Measurements from ENCODE around the gene SLC35F1.

Gene SLC35F1

DNA sequence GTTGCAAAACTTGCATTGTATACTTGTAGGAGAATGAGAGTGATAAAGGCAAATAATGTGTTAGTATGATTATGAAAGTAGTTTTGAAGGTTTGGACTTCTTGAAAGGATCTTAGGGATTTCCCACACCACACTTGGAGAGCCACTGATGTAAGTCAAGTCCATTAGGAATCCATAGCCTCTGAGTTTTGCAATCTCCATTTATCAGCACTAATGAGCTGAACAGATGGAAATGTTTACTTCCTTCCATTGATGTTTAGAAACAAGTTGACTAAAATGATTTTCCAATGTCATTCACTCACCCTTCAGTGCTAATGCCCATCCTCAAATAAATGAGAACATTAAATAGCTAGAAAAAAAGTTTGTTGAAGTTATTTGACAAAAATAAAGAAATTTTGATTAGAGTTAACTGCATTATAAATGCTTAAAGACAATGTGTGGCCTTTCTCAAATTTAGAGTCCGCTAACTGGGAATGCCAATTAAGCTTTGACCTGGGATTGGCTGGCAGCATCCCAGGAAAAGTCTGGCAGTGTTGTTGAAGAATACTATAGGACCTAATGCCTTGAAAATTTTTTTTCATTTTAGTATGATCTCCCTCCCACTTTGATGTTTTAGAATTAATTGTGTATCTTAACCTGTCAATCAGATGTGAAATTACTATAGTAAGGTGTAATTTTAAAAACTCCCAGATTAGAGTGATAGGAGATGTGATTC, 68.0 kb downstream of the SLC35F1 start:
- H3K27me3 ChIP-seq (ENCODE audit: insufficient read depth, low read length): no peaks in the 10 kb centered on the region
- H4K20me1 ChIP-seq (ENCODE audit: insufficient read depth, low read length): no peaks in the 10 kb centered on the region
- no peak overlapping the region for H3K4me2 ChIP-seq (ENCODE audit: low read length)
- no peaks in the 10 kb centered on the region for H3F3A ChIP-seq (ENCODE audit: insufficient read depth, low read length)
- no peaks in the 10 kb centered on the region for H3K79me2 ChIP-seq (ENCODE audit: insufficient read depth, low read length)
- H3K9me2 ChIP-seq (ENCODE audit: low read depth, low read length): no peaks in the 10 kb centered on the region
- H3K9ac ChIP-seq (ENCODE audit: low read length): no peak overlapping the region
- no peak overlapping the region for H3K27ac ChIP-seq (ENCODE audit: low read depth, low read length, poor library complexity, severe bottlenecking)
- no peak overlapping the region for H3K4me3 ChIP-seq (ENCODE audit: low read depth, low read length, poor library complexity, severe bottlenecking)
- no peaks in the 10 kb centered on the region for H3K36me3 ChIP-seq (ENCODE audit: insufficient read depth, low read length)
- H2AFZ ChIP-seq (ENCODE audit: low read length): no peak overlapping the region
- H3K4me1 ChIP-seq (ENCODE audit: insufficient read depth, low read length, severe bottlenecking): no peaks in the 10 kb centered on the region
- TF ChIP-seq, protein P1, sequence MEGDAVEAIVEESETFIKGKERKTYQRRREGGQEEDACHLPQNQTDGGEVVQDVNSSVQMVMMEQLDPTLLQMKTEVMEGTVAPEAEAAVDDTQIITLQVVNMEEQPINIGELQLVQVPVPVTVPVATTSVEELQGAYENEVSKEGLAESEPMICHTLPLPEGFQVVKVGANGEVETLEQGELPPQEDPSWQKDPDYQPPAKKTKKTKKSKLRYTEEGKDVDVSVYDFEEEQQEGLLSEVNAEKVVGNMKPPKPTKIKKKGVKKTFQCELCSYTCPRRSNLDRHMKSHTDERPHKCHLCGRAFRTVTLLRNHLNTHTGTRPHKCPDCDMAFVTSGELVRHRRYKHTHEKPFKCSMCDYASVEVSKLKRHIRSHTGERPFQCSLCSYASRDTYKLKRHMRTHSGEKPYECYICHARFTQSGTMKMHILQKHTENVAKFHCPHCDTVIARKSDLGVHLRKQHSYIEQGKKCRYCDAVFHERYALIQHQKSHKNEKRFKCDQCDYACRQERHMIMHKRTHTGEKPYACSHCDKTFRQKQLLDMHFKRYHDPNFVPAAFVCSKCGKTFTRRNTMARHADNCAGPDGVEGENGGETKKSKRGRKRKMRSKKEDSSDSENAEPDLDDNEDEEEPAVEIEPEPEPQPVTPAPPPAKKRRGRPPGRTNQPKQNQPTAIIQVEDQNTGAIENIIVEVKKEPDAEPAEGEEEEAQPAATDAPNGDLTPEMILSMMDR (IDR thresholded peaks at IDR 0.05; ENCODE audit: low read length): no peak
- TF ChIP-seq EZH2 (IDR thresholded peaks at IDR 0.05; ENCODE audit: borderline replicate concordance, low read length): no peak
- no peaks in the 10 kb centered on the region for H3K9me3 ChIP-seq (ENCODE audit: low read length)

DNA sequence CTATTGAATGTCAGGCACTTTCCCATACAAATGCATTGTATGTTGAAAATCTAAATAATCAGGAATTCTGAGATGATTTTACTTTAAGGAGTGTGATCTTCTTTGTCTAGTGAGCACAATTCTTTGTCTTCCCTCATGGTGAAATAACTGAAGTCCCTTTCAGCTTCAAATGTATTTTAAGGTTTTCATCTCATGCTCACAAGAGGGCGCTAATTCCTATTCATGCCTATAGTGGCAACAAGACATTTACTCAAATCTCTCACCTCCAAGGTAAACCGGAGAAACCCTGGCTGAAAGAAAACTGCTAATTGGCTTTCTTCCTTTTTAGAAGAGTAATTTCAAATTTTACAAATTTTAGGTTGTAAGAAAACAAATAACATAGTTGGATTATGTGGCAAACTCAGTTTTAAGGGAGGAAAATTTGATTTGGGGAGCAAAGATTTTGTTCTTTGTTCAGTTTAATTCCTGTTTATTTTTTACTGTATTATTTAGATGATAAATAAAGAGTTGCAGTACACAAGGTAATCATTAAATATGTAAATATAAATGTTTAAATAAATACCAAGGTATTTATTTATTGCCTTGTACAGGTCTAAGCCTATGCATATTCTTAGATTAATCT, 69.1 kb downstream of the SLC35F1 start:
- Histone ChIP-seq H3K27ac (ENCODE audit: low read depth, low read length, poor library complexity, severe bottlenecking) (no peak overlapping the region), H3K4me3 (ENCODE audit: low read depth, low read length, poor library complexity, severe bottlenecking) (no peak overlapping the region), H3K36me3 (ENCODE audit: insufficient read depth, low read length) (no peaks in the 10 kb centered on the region)

DNA sequence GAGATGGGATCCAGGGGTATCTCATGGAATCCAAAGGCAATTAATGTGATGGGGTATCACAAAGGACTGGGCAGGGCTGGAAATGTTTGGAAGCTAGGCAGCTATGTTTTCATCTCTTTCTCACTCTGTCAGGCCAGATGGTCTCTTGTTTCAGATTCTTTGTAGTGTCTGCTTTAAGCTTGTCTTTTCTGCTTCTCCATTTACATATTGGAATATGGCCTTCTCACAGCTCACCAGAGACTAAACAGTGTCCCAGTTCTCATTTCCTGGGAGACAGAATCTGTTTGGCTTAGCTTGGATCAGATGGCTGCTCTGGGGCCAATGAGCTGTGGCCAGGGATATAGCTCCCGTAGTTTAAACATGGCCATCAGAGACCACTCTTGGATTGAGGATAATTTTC, 78.9 kb downstream of the SLC35F1 start:
- Histone ChIP-seq H3K9me3 (ENCODE audit: low read length) (no peaks in the 10 kb centered on the region), H4K20me1 (ENCODE audit: insufficient read depth, low read length) (no peaks in the 10 kb centered on the region), H3K79me2 (ENCODE audit: insufficient read depth, low read length) (no peaks in the 10 kb centered on the region), H3K4me1 (ENCODE audit: insufficient read depth, low read length, severe bottlenecking) (no peaks in the 10 kb centered on the region), H3K9ac (ENCODE audit: low read length) (no peak overlapping the region), H3K4me2 (ENCODE audit: low read length) (no peak overlapping the region), H2AFZ (ENCODE audit: low read length) (no peak overlapping the region), H3K27me3 (ENCODE audit: insufficient read depth, low read length) (no peaks in the 10 kb centered on the region), H3K9me2 (ENCODE audit: low read depth, low read length) (no peaks in the 10 kb centered on the region), H3K36me3 (ENCODE audit: insufficient read depth, low read length) (no peaks in the 10 kb centered on the region), H3F3A (ENCODE audit: insufficient read depth, low read length) (no peaks in the 10 kb centered on the region), H3K27ac (ENCODE audit: low read depth, low read length, poor library complexity, severe bottlenecking) (no peak overlapping the region), H3K4me3 (ENCODE audit: low read depth, low read length, poor library complexity, severe bottlenecking) (no peak overlapping the region)
- TF ChIP-seq, protein P1 (IDR thresholded peaks at IDR 0.05; ENCODE audit: low read length): no peak
- no peak for TF ChIP-seq EZH2 (IDR thresholded peaks at IDR 0.05; ENCODE audit: borderline replicate concordance, low read length)

More for the DNA sequence above, 69.1 kb downstream of the SLC35F1 start:
- no peaks in the 10 kb centered on the region for H3F3A ChIP-seq (ENCODE audit: insufficient read depth, low read length)
- no peak overlapping the region for H3K9ac ChIP-seq (ENCODE audit: low read length)
- no peaks in the 10 kb centered on the region for H3K27me3 ChIP-seq (ENCODE audit: insufficient read depth, low read length)
- no peak overlapping the region for H2AFZ ChIP-seq (ENCODE audit: low read length)
- H3K4me1 ChIP-seq (ENCODE audit: insufficient read depth, low read length, severe bottlenecking): no peaks in the 10 kb centered on the region
- H3K79me2 ChIP-seq (ENCODE audit: insufficient read depth, low read length): no peaks in the 10 kb centered on the region
- no peaks in the 10 kb centered on the region for H3K9me2 ChIP-seq (ENCODE audit: low read depth, low read length)
- H3K4me2 ChIP-seq (ENCODE audit: low read length): no peak overlapping the region
- H3K9me3 ChIP-seq (ENCODE audit: low read length): no peaks in the 10 kb centered on the region
- H4K20me1 ChIP-seq (ENCODE audit: insufficient read depth, low read length): no peaks in the 10 kb centered on the region
- TF ChIP-seq EZH2 (IDR thresholded peaks at IDR 0.05; ENCODE audit: borderline replicate concordance, low read length): no peak
- TF ChIP-seq, protein P1 (IDR thresholded peaks at IDR 0.05; ENCODE audit: low read length): peak; percentile 77
